ENCODE results near the gene CAPZB.
A peak's percentile ranks its signal among the peaks of the same experiment; 100 is the strongest.

The CAPZB gene

DNA sequence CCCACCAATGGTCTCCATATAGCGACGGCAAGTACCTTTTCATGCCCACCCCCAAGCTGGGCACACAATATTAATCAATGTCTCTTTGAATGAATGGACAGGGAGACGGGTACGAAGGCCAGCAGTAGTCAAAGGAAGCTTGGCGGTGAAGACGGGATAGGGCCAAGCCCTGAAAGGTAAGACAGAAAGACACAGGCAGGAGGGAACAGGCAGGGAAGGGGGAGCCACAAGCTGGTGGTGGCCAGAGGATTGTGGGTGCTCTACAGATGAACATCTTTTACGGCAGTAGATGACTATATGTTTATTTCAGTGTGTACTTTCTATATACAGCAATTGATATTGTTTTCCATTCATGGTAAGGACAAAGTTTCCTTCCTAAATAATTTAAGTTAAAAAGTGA is 16.3 kb downstream of the CAPZB start:
- DNase-seq, result no peak

DNA sequence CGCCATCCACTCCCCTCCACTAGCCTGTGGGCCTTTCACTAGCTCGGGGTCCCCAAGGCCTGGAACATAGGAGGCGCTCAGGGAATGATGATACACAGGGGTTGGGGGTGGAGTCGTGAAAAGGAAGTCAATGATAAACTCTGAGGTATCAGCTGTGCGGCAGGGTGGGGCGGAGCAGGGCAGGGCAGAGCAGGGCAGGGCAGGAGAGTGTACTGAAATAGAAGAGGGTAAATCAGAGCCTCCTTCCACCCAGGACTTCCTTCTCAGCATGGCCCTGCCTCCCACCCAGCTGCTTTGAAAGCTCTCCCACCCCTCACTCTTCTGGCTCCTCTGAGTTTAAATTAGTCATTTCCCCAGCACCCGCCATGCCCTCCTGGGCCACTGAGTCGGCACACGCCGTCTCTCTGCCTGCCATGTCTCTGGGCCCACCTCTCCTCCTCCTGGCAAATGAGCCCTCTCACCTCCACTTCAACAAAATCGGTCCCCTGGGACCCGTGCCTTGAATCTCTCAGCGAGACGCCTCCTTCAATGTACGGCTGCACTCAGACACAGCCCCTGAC is 16.9 kb downstream of the CAPZB start:
- no peak for DNase-seq

DNA sequence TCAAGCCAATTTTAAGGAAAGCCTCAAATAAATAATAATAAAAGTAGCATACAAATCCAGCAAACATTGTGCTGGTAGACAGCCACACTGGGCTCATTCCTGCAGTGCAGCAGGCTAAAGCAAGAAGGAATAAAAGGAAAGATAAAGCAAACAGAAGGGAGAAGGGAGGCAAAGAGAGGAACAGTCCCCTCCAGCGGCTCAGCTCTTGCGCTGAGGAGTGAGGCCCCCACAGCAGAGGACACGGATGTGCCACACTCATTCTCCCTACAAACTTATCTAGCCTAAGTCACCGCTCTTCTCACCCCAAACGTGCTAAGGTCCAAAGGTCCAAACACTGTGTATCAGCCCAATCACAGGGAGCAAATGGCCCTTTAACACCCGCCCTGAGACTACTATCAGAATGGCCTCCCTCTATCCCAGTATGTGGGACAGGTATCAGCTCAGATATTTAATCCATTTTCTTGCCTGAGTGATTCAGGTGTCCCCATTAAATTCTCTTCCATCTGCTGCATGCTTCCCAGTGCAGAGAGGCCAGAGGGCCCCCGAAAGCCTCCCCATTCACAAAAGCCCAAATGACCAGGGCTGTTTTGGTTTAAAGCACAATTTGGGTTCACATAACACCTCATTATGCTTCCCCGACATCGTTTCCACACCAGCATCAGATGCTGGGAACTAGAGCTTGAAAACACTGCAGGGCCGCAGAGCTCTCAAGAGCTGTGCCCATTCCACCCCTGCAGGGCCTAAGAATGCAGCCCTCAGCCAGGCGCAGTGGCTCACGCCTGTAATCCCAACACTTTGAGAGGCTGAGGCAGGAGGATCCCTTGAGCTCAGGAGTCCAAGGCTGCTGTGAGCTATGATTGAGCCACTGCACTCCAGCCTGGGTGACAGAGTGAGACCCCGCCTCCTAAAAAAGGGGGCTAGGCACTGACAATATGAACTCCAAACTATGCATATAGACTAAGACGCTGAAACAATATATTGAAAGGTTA is 17.8 kb downstream of the CAPZB start:
- DNase-seq, result no peak

DNA sequence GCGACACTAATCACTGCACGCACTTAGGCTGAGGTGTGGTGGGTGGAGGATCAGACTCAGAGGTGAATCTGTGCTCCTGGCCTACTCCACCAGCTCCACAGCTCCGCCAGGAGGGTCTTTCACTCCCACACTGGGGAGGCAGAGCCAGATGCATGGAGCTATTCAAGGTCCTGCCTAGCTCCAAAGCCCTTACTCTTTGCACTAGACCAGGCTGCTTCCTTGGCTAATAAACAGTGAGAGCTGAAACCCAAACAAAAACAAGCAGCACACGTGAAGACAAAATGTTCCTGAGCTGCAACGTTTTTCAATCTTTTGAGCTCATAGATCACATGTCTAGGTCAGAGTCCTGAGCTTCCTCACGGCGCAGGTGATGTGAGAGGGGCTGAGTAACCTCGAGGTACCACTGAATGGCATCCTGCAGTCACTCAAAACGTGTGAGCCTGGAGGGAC is 19.2 kb downstream of the CAPZB start:
- DNase-seq, result no peak

DNA sequence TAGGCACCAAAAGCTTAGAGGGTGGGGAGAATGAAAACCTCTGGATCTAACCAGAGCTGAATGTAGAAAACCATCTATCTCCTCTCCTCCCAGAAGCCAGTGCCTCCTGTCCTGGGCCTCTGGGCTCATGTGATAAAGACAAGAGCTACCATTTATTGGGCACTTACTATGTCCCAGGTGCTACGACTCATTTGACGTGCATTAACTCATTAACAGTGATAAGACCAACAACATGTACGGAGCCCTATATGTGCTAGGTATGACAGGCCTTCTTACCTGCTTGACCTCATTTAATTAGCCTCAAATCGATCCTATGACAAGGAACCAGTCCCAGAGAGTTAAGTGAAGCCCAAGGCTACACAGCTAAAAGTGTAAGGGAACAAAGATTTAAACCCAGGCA is 19.7 kb downstream of the CAPZB start:
- no peak for DNase-seq

DNA sequence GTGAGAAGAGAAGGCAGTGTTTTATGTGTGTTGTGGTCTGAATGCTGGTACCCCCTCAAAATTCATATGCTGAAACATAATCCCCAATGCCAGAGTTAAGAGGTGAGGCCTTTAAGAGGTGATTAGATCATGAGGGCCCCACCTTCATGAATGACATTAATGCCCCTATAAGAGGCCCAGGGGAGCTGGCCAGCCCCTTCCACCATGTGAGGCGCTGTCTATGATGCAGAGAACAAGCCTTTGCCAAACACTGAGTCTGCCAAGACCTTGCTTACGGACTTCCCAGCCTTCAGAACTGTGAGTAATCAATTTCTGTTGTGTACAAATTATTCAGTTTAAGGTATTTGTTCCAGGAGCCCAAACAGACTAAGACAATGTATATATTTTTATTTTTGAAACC is 20.2 kb downstream of the CAPZB start:
- DNase-seq, result no peak

DNA sequence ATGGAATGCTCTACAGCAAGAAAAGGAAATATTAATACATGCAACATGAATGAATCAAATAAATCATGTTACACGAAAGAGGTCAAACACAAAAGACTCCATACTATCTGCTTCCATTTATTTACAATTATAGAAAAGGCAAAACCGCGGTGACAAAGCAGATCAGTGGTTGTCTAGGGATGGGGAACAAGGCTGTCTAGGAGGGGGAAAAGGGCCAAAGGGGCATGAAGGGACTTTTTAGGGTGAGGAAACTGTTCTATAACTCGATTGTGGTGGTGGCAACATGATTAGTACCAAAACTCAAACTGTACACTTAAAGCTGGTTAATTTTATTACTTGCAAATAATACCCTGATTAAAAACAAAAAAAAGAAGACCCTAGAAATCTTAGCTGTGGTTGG is 20.6 kb downstream of the CAPZB start:
- no peak for DNase-seq

DNA sequence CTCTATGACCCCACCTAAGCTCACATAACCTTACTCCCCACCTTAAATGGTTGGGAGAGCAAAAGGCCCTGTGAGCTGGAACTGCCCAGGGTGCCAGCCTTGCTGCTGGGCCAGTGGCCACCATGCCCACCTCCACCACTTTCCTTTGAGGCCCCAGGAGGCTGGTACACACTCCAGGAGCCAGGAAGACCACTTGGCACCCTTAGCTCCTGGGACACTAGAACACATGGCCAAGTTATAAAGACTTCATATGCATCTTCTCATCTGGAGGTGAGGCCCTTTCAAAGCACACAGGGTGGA is 21.9 kb downstream of the CAPZB start:
- no peak for DNase-seq

DNA sequence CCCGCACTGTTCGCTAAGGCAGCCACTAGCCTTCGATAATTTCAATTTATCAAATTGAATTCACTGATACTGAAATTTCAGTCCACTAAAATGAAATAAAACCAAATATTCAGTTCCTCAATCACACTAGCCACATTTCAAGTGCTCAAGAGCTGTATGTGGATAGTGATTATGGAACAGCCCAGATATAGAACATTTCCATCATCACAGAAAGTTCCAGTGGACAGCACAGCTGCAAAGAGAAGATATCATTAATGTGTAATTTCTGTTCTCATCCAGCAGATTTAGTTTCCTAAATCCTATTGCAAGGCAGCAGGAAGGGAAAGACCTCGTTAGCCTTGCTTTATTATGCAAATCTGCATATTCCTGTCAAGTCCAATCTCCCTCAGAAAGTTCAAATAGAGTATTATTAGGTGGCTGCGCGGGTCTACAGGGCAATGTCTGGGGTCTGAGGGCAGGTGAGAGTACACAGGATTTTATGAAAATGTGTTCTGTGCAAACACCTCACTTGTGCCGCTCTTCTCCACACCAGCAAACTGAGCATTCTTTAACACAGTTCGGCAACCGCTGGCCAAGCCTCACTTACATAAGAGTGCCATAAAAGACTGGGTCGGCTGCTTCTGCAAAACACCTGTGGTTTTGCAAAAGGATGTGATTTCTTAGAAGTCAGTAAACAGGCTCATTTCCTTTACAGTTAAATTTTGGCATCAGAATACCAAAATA is 22.4 kb downstream of the CAPZB start:
- peak in 1 of 58 donors; percentile 24 for DNase-seq

DNA sequence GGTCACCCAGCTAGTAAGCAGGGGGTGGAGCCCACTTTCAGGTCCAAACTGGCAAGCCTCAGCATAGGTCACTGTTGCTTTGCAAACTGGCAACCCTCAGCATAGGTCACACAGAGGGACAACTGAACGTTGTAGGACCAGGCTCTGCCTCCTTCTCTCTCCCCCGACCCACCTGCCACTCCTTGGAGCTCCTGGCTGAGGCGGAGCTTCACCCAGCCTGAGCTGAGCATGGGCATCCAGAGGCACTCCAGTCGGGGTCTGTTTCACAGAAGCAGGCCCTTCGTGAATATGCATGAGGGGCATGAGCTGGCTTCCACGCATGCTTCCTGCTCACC is 24.2 kb downstream of the CAPZB start:
- no peak for DNase-seq

DNA sequence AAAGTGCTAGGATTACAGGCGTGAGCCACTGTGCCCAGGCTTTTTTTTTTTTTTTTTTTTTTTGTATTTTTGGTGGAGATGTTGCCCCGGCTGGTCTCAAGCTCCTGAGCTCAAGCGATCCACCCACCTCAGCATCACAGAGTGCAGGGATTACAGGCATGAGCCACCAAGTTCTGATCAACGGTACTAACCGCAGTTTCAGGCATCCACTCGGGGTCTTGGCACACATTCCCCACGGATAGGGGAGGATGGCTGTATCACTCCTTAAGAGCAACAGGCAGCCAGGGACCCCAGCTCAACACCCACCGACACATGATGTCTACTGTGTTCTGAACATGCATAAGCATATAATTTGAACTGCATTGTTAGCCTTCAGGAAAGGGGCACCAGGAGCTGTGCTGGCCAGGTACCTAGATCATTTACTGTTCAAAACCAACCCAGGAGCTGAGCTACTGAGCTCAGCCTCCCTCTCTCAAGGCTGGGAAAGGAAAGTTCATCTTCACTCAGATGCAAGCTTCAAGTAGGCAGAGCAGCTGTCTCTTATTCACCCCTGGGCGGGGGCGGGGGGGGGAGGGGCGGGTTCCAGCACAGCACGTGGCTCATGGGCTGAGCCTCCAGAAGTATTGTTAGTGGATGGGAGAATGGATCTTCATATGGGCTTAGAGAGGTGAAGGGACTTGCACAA is 24.7 kb downstream of the CAPZB start:
- DNase-seq, result no peak

DNA sequence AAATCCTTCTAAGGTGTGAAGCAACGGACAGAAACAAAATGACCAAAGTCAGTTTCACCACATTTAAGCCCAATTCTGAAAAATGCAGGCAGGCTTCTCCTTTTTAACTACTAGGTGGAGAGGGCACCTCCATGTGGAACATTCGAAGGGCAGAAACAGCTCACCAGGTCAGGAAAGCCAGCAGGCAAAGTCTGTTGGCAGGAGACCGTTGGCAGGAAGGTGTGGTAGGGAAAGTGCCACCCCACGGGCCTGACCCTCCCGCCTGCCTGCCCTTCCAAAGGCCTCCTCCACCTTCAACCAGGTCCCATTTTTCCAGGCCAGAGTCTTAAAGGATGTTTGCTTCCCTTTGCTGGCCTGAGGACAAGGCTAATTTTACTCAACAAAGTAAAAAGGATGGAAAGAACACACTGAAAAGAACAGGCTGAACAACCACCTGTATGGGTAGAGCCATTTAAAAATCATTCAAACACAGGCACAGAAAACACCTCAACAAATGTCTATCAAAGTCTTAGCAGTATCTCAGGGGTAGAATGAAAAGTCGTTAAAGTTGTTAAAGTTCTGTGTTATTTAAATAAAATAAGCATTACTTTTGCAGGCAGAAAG is 26.4 kb downstream of the CAPZB start:
- no peak for DNase-seq

DNA sequence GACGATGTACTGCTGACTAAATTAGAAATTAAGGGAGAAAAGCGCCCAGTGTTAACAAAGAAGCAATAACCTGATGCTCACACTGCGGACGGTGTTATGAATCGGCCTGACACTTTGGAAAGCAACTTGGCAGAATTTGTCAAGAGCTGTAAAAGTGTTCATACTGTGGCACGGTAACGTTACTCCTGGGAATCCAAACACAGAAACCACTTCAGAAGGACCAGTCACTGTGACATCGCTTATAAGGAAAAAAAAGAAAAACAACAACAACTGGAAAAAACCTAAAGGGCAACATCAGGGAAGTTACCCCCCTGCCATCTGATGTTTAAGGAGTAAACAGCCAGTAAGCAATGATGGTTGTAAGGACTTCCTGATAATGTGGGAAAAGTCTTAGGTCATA is 27.7 kb downstream of the CAPZB start:
- no peak for DNase-seq

DNA sequence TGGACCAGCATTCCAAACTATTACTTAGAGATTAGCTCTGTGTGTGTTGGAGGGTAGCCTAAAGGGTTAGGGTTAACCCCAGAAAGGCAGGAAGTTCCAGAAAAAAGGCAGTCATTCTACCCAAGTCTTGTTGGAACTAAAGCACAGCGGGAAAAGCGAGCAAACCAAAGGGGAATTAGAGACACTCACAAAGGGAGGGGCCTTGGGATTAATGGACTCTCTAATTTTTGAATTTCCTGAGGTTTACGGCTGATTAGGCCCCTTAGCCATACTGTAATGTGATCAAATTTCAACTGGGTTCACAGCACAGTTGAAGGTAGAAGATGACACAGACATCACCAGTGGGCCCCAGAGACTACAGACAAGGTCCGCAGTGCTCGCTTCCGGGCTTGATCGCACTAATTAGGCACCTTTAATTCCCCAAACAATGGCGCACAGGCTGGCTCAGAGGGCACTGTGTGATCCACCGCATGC is 28.3 kb downstream of the CAPZB start:
- DNase-seq, result no peak

DNA sequence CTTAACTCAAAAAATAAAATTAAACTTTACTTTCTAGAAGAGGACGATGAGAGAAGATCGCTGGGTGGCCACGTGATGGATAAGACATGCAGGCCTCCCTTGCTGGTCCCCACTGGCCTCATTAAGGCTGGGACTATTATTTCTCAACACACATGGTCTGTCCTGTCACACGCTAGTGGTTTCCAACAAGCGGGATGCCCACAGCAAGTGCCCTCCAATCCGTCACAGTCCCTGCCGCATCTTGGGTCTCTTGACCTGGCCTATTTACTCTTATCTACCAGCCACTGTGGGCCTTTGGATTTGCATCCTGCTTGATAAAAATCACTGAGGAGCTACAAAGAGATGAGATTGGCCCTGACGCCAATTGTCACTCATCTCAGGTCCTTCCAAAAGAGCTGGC is 30.0 kb downstream of the CAPZB start:
- DNase-seq, result no peak

DNA sequence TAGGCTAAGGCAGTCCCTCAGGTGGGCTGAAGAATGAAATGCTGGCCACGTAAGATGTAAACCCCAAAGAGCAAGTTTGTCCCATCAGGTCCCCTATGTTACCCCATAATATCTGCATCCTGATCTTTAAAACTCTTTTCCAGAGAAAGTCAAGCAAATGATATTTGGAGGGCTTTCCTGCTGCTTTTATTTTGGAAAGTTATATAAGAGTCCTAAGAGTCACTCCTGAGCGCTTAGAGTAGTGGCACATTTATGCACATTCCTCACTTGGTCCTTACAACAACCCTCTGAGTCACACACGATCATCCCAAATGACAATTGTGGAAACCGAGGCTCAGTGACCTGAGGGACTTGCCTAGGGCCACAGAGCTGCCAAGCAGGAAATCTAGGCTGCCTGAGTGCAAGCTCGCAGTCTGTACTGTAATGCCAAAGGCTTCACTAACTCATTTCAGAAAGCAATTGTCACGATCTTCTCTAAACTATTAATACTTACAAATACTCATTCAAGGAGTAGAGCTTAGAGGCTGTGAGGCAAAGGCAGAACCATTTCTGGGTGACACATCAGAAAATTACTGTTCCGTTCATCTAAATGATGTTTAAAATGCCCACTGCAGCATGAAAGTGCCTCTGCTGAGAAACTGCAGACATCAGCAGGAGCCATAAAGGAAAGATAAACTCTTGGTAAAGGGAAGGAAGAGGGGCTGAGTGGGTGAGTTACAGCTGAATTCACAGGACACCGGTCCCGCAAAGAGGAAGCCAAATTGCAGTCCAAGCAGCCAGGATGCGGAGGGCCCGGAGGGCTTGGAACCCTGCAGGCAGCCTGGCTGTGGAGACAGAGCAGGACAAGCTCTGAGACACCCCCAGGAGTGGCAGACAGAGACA is 30.8 kb downstream of the CAPZB start:
- DNase-seq, result peak in 9 of 58 donors; percentile 12 to 44 (median 27)

DNA sequence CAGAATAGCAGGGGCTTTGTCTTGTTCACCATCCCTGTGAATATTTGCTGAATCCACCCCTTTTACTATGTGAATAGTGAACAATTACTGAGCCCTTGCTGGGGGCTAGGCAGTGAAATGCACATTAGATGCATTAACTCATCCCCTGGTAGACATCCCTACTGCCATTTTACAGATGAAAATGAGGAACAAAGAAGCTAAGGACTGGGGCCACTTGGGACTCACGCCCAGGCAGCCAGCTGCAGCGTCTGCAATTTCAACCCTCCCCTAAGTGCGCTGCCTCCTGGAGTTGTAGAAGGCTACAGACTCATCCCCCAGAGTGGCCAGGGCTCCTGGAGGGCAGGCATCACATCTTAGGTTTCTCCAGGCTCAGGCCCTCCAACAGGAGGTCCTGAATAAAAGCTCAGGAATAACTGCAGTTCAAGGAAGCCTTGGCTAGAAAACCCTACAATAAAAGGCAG is 31.6 kb downstream of the CAPZB start:
- DNase-seq, result peak in 15 of 58 donors; percentile 11 to 59 (median 31)

DNA sequence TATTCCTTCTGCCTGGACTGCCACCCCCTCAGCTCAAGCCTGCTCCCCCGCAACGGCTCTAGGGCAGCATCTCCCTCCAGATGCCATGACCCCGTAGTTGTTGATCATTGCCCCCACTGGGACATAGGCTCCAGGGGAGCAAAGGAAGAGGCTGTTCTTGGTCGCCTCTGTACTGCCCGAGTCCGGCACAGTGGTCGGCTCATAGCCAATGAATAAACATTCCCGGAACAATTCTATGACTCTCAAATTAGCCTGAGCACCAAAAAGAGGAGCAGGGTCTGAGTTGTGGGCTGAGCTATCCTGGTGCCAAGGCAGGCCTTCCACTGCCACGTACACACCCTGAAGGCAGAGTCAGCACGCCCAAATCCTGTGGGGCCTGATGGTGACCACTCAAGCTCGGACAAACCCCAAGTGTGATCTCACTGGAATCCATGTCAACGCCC is 33.1 kb downstream of the CAPZB start:
- DNase-seq, result no peak

DNA sequence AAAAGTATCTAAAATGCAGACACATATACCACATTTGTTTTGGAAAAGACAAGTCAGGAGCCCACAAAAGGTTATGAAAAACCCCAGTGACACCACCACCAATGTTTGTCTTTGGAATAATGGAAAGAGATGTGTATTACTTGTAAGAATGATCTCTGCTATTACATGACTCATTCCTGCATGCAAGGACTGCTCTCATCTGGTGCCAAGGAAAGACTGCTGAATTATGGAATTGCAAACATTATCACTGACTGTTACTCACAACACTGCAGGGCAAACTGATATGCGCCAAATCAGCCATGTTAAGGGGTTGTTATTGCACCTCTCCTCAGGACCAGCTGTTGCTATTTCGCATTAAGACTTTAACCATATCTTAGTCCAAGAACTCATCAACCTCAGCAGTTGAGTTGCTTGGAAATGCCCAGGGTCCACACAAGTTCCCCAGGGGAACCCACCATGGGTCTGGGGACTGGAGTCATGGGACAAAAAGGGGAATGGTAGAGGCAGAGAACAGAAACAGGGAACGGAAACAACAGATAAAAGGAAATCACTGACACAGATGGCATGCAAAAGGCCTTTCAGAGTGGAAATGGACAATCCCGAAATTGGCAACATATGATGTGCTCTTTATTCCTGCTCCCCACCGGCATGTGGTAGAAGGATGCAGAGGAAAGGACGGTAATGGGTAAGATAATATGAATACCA is 34.4 kb downstream of the CAPZB start:
- peak in 1 of 58 donors; percentile 29 for DNase-seq

Measured in anterior cingulate cortex (tissue), 58 donors.